Measurements from ENCODE around the gene ITGB7.

ITGB7 gene

GRCh38 chr12:53161119-53161911 lies 45.7 kb downstream of the ITGB7 start:
- no peaks in the 10 kb centered on the region for H3K4me1 ChIP-seq (ENCODE audit: control insufficient read depth, insufficient read depth, low read length)
- TF ChIP-seq ZIC2 (tag by site-specific recombination; IDR thresholded peaks at IDR 0.05) (0 out of 2 replicates have a peak, but pooled peaks have one; percentile 8), ZNF214 (tag by site-specific recombination; IDR thresholded peaks at IDR 0.05; ENCODE audit: borderline replicate concordance) (no peak), ZNF394 (tag by site-specific recombination; IDR thresholded peaks at IDR 0.05; ENCODE audit: borderline replicate concordance) (no peak), BCL11B (tag by site-specific recombination; IDR thresholded peaks at IDR 0.05; ENCODE audit: low read depth) (no peak), ZNF175 (tag by site-specific recombination; IDR thresholded peaks at IDR 0.05) (no peak), TRIM28 (IDR thresholded peaks at IDR 0.05; ENCODE audit: borderline replicate concordance, low read length) (no peak)
- peaks cover 0 to 5% of the 10 kb centered on the region in 2 experiments; a peak in 1 of 3 replicates for H3K36me3 ChIP-seq (ENCODE audit: control insufficient read depth in 2 of 2, insufficient read depth in 1 of 2, low read length in 2 of 2)
- H3K9me3 ChIP-seq (ENCODE audit: control insufficient read depth, insufficient read depth, low read depth, low read length), result no peaks in the 10 kb centered on the region
- POLR2A ChIA-PET, result interaction anchor here (0.7 to 1.5 kb wide), 2 partner anchors 9 to 26 kb away, joined by 6 read pairs; no protein-coding TSS in a partner anchor
- CTCF ChIA-PET, result interaction anchor here (0.7 to 8.5 kb wide), 14 partner anchors 11 to 260 kb away, joined by 3 to 94 read pairs (median 6); partner anchors contain the start of genes CSAD and ZNF740
- no peak overlapping the region for H3K27ac ChIP-seq (ENCODE audit: extremely low read depth, low read depth, low read length)
- H3K4me3 ChIP-seq (ENCODE audit: low read depth, low read length), result no peak overlapping the region

GRCh38 chr12:53160673-53161072 lies 46.4 kb downstream of the ITGB7 start:
- ChIA-PET CTCF (interaction anchor here (0.7 to 8.5 kb wide), 21 partner anchors 7 to 260 kb away, joined by 3 to 94 read pairs (median 7); partner anchors contain the start of genes CSAD, SOAT2 and ZNF740), POLR2A (interaction anchor here (1.5 to 3.4 kb wide), 3 partner anchors 11 to 27 kb away, joined by 5 to 16 read pairs (median 6); partner anchors contain the start of genes CSAD and ZNF740)
- H3K4me3 ChIP-seq (ENCODE audit: low read depth, low read length), result no peak overlapping the region
- TF ChIP-seq ZBTB10 (tag by site-specific recombination; IDR thresholded peaks at IDR 0.05), result no peak
- H3K27ac ChIP-seq (ENCODE audit: extremely low read depth, low read depth, low read length), result no peak overlapping the region
- H3K36me3 ChIP-seq (ENCODE audit: control insufficient read depth in 2 of 2, insufficient read depth in 1 of 2, low read length in 2 of 2), result peaks cover 0 to 5% of the 10 kb centered on the region in 2 experiments; a peak in 1 of 3 replicates
- no peaks in the 10 kb centered on the region for H3K4me1 ChIP-seq (ENCODE audit: control insufficient read depth, insufficient read depth, low read length)
- H3K9me3 ChIP-seq (ENCODE audit: control insufficient read depth, insufficient read depth, low read depth, low read length), result no peaks in the 10 kb centered on the region

DNA sequence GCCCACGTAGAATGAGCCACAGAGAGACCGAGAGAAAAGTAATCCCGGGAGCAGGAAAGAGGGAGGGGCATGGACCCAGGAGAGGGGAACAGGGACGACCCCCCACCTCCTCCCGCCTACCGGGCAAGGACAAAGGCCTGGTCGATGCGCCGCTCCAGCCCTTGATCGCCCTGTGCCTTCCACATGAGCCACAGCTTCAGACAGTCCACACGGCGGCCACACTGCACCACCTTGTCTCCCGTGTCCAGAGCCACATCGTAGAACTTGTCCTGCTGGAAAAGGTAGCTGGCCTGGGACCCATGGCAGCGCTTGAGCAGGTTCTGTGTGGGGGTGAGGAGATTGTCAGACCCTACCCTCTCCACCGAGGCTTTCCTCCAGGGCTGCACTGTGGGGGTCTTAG lies 47.1 kb downstream of the ITGB7 start:
- POLR2A ChIA-PET, result interaction anchor here (1.5 to 3.4 kb wide), 4 partner anchors 11 to 30 kb away, joined by 4 to 16 read pairs (median 6); partner anchors contain the start of genes CSAD and ZNF740
- Histone ChIP-seq H3K36me3 (ENCODE audit: control insufficient read depth in 2 of 2, insufficient read depth in 1 of 2, low read length in 2 of 2) (peaks cover 0 to 5% of the 10 kb centered on the region in 2 experiments; a peak in 1 of 3 replicates), H3K27ac (ENCODE audit: extremely low read depth, low read depth, low read length) (no peak overlapping the region), H3K4me1 (ENCODE audit: control insufficient read depth, insufficient read depth, low read length) (no peaks in the 10 kb centered on the region), H3K4me3 (ENCODE audit: low read depth, low read length) (no peak overlapping the region), H3K9me3 (ENCODE audit: control insufficient read depth, insufficient read depth, low read depth, low read length) (no peaks in the 10 kb centered on the region)
- TF ChIP-seq ZNF121 (tag by site-specific recombination; IDR thresholded peaks at IDR 0.05) (no peak), SETDB1 (IDR thresholded peaks at IDR 0.05; ENCODE audit: insufficient read length, low read length) (no peak), ZFP41 (tag by site-specific recombination; IDR thresholded peaks at IDR 0.05; ENCODE audit: borderline replicate concordance) (no peak), ZNF704 (tag by site-specific recombination; IDR thresholded peaks at IDR 0.05) (no peak), ZBTB21 (tag by site-specific recombination; IDR thresholded peaks at IDR 0.05) (no peak), ZNF404 (tag by site-specific recombination; IDR thresholded peaks at IDR 0.05) (no peak), ZNF645 (tag by site-specific recombination; IDR thresholded peaks at IDR 0.05) (no peak), ZBTB7A (tag by site-specific recombination; IDR thresholded peaks at IDR 0.05; ENCODE audit: low read depth) (no peak), ZNF266 (tag by site-specific recombination; IDR thresholded peaks at IDR 0.05; ENCODE audit: low read depth) (no peak)
- CTCF ChIA-PET, result interaction anchor here (0.6 to 8.5 kb wide), 36 partner anchors 8 to 218 kb away, joined by 3 to 94 read pairs (median 4); partner anchors contain the start of genes AAAS, CSAD, IGFBP6 and ITGB7
